Measurements from ENCODE around the gene ANAPC7.
"Not testable (repeated sequence)": the region's sequence is repeated elsewhere in the genome, so short reads cannot be mapped to it uniquely, and the experiment has no call there.

The ANAPC7 gene

DNA sequence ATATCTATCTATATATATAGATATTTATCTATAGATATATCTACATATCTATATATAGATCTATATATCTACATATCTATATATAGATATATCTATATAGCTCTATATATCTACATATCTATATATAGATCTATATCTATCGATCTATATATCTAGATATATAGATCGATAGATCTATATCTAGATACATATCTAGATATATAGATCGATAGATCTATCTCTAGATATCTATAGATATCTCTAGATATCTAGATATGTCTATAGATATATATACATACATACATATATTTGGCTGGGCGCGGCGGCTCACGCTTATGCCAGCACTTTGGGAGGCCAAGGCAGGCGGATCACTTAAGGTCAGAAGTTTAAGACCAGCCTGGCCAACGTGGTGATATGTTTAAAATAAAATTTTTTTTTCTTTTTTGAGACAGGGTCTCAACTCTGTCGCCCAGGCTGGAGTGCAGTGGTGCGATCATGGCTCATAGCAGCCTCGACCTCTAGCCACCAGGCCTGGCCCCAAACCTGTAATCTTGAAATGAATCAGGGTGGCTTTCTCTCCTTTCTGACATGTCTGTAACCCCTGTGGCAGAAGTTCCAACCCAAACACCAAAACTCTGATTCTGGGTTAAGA lies 28.6 kb upstream of the ANAPC7 start:
- ChIA-PET POLR2A (interaction anchor here (0.9 to 1.5 kb wide), 3 partner anchors 10 to 36 kb away, joined by 5 to 10 read pairs (median 6); partner anchors contain the start of genes ARPC3, FAM216A and GPN3), CTCF (interaction anchor here (0.6 to 2.9 kb wide), 51 partner anchors 8 to 450 kb away, joined by 3 to 65 read pairs (median 5); partner anchors contain the start of genes ANAPC7, ARPC3, FAM216A and GPN3)
- TF ChIP-seq, protein P1, sequence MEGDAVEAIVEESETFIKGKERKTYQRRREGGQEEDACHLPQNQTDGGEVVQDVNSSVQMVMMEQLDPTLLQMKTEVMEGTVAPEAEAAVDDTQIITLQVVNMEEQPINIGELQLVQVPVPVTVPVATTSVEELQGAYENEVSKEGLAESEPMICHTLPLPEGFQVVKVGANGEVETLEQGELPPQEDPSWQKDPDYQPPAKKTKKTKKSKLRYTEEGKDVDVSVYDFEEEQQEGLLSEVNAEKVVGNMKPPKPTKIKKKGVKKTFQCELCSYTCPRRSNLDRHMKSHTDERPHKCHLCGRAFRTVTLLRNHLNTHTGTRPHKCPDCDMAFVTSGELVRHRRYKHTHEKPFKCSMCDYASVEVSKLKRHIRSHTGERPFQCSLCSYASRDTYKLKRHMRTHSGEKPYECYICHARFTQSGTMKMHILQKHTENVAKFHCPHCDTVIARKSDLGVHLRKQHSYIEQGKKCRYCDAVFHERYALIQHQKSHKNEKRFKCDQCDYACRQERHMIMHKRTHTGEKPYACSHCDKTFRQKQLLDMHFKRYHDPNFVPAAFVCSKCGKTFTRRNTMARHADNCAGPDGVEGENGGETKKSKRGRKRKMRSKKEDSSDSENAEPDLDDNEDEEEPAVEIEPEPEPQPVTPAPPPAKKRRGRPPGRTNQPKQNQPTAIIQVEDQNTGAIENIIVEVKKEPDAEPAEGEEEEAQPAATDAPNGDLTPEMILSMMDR (IDR thresholded peaks at IDR 0.05; ENCODE audit: insufficient read depth, low read length, missing control alignments) = no peak
- DNase-seq (ENCODE audit: low read depth, low spot score) = no peak
- H3K4me3 ChIP-seq (ENCODE audit: low read depth, low read length) = no peak overlapping the region

DNA sequence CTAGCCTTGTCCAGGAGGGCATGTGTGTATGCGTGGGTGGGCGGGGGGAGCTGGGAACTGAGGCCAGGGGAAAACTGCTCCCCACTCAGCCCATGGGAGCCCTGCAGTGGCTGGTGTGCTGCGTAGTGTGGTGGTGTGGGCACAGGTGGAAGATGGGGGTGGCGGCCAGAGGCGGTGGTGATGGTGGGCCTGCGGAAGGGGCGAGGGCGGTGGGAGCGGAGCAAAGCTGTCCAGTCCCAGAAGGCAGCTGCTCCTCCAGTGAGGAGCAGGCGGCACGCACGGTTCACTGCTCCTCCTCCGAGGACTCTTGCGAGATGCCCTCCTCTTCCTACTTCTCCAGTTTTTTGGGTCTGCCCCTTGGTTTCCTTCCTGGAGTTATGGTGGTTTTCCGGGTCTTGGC lies 26.2 kb upstream of the ANAPC7 start:
- CTCF ChIA-PET = interaction anchor here (2.8 to 2.9 kb wide), 2 partner anchors 326 to 330 kb away, joined by 50 to 65 read pairs; no protein-coding TSS in a partner anchor
- DNase-seq (ENCODE audit: low read depth, low spot score); POLR2A ChIA-PET; H3K4me3 ChIP-seq (ENCODE audit: low read depth, low read length): not testable (repeated sequence)

DNA sequence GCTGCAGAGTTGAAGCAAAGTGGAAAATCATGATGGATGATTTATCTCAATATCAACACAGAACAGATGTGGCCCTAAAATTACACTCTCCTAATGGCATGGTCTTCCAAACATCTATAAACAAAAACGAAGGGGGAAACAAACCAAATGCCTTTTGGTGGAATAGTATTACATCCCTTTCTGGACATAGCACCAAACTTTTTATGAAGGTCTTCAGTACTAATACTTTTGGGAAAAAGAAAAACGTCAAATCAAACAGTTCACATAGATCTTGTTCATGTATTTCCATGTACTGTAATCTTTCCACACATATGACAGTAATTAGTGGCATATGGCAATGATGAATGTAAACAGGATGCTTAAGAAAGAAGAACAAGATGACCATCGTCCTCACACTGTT lies 22.9 kb upstream of the ANAPC7 start:
- no peak overlapping the region for H3K4me3 ChIP-seq (ENCODE audit: low read depth, low read length)
- ChIA-PET POLR2A (interaction anchor here (0.5 kb wide), 1 partner anchor 30 kb away, joined by 3 read pairs; no protein-coding TSS in a partner anchor), CTCF (interaction anchor here (2.2 kb wide), 1 partner anchor 326 kb away, joined by 7 read pairs; no protein-coding TSS in a partner anchor)
- TF ChIP-seq, protein P1 (IDR thresholded peaks at IDR 0.05; ENCODE audit: insufficient read depth, low read length, missing control alignments) = no peak
- no peak for DNase-seq (ENCODE audit: low read depth, low spot score)

DNA sequence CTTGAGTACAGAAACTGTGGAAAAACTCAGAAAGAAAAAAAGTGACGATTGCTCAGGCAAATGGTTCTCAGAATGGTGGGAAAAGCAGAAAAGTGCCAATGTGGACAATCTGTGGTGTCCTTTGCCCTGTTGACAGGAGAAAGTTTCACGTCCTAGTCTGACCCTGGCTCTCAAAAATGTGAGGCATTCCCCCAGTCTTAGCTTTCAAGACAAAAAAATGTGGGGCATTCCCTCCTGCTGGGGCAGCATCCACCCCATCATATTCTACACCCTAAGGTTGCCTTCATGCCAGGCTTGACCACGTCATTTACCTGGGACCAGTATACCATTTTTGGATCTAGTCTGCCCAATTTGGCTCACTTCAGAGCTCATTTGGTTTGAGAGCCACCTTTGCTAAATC lies 20.7 kb upstream of the ANAPC7 start:
- H3K4me3 ChIP-seq (ENCODE audit: low read depth, low read length) = no peak overlapping the region
- ChIA-PET CTCF (interaction anchor here (1.9 kb wide), 1 partner anchor 321 kb away, joined by 7 read pairs; no protein-coding TSS in a partner anchor), POLR2A (no interaction called here)
- no peak for DNase-seq (ENCODE audit: low read depth, low spot score)
- TF ChIP-seq, protein P1 (IDR thresholded peaks at IDR 0.05; ENCODE audit: insufficient read depth, low read length, missing control alignments) = no peak

DNA sequence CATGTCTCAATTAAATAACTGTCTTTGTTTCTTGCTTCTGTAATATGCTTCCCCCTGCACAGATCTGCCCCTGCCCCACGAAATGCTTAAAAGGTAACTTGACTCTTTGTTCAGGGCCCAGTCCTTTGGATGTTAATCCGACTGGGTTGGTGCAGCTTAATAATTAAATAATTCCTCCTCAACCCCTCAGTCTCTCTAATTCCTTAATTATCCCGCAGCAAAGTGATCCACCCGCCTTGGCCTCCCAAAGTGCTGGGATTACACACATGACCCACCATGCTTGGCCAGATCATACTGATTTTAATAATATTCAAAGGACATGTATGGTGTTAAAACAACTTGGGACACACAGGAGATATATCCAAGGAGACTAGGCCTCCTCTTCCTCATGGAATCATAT lies 18.2 kb upstream of the ANAPC7 start:
- TF ChIP-seq, protein P1 (IDR thresholded peaks at IDR 0.05; ENCODE audit: insufficient read depth, low read length, missing control alignments) = no peak
- POLR2A ChIA-PET = interaction anchor here (0.6 kb wide), 1 partner anchor 141 kb away, joined by 3 read pairs; the partner anchor contains the start of gene ATP2A2
- CTCF ChIA-PET = interaction anchor here (0.9 to 3.4 kb wide), 3 partner anchors 10 to 320 kb away, joined by 3 to 25 read pairs (median 8); no protein-coding TSS in a partner anchor
- H3K4me3 ChIP-seq (ENCODE audit: low read depth, low read length) = no peak overlapping the region
- no peak for DNase-seq (ENCODE audit: low read depth, low spot score)

DNA sequence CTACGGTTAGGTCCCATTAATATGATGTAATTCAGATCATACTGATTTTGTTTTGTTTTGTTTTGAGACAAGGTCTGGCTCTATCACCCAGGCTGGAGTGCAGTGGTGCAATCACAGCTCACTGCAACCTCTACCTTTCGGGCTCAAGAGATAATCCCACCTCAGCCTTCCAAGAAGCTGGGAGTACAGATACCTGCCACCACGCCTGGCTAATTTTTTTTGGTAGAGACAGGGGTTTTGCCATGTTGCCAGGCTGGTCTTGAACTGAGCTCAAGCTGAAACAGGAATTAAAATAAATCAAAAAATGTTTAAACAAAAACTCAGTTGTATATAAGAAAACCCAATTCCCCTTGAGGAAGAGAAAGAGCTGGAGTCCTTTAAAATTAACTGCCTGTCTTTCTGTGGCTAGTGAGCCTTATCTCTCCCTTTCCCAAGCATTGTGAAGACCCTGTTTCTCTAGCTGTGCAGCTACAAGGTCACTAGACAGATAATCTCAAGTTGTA lies 17.7 kb upstream of the ANAPC7 start:
- ChIA-PET CTCF (interaction anchor here (0.7 to 3.4 kb wide), 5 partner anchors 10 to 321 kb away, joined by 3 to 25 read pairs (median 4); partner anchors contain the start of gene ARPC3), POLR2A (interaction anchor here (0.6 kb wide), 1 partner anchor 140 kb away, joined by 3 read pairs; the partner anchor contains the start of gene ATP2A2)
- TF ChIP-seq, protein P1 (IDR thresholded peaks at IDR 0.05; ENCODE audit: insufficient read depth, low read length, missing control alignments) = no peak
- H3K4me3 ChIP-seq (ENCODE audit: low read depth, low read length) = no peak overlapping the region
- DNase-seq (ENCODE audit: low read depth, low spot score) = no peak

DNA sequence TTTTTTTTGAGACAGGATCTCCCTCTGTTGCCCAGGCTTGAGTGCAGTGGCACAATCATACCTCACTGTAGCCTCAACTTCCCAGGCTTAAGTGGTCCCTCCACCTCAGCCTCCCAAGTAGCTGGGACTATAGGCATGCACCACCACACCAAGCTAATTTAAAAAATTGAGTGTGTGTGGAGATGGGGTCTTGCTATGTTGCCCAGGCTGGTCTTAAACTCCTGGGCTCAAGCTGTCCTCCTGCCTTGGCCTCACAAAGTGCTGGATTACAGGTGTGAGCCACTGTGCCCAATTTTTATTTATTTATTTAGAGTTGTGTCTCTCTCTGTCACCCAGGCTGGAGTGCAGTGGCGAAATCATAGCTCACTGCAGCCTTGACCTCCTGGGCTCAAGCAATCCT lies 17.1 kb upstream of the ANAPC7 start:
- DNase-seq (ENCODE audit: low read depth, low spot score); POLR2A ChIA-PET; H3K4me3 ChIP-seq (ENCODE audit: low read depth, low read length): not testable (repeated sequence)
- CTCF ChIA-PET = interaction anchor here (0.7 to 3.4 kb wide), 5 partner anchors 11 to 321 kb away, joined by 3 to 25 read pairs (median 4); partner anchors contain the start of gene ARPC3

DNA sequence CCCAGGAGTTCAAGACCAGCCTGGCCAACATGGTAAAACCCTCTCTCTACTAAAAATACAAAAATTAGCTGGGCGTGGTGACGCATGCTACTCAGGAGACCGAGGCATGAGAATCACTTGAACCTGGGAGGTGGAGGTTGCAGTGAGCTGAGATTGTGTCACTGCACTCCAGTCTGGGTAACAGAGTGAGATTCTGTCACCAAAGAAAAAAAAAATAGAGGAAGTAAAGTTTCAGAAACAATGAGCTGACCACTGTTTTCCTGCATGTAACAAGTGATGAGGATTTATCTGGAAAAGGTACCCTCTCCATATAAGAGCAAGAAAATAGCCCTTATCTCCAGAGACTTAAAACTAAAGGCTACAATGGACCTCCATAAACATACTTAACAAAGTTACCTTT lies 13.6 kb upstream of the ANAPC7 start:
- not testable (repeated sequence) for DNase-seq (ENCODE audit: low read depth, low spot score); H3K4me3 ChIP-seq (ENCODE audit: low read depth, low read length)
- ChIA-PET POLR2A (interaction anchor here (0.6 kb wide), 1 partner anchor 362 kb away, joined by 3 read pairs; no protein-coding TSS in a partner anchor), CTCF (interaction anchor here (0.6 to 1.9 kb wide), 3 partner anchors 14 to 17 kb away, joined by 3 to 12 read pairs (median 5); no protein-coding TSS in a partner anchor)

DNA sequence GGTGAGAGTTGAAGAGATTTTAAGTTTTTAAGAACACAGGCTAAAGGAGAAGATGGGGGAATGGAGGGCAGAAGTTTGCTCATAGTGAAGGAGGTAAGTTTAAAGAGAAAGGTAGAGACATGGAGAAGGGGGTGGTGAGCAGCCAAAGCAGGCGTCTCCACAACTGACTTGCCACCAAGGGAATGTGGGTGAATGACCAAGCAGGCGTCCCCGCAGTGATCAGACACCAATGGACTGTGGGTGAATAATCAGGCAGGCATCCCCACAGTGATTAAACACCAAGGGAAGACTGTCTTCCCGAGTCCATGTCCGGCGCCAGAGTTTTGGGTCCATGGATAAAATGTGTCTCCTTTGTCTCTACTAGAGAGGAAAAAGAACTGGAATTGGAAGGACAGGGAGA lies 6.6 kb upstream of the ANAPC7 start:
- CTCF ChIA-PET; DNase-seq (ENCODE audit: low read depth, low spot score); H3K4me3 ChIP-seq (ENCODE audit: low read depth, low read length); POLR2A ChIA-PET: not testable (repeated sequence)

DNA sequence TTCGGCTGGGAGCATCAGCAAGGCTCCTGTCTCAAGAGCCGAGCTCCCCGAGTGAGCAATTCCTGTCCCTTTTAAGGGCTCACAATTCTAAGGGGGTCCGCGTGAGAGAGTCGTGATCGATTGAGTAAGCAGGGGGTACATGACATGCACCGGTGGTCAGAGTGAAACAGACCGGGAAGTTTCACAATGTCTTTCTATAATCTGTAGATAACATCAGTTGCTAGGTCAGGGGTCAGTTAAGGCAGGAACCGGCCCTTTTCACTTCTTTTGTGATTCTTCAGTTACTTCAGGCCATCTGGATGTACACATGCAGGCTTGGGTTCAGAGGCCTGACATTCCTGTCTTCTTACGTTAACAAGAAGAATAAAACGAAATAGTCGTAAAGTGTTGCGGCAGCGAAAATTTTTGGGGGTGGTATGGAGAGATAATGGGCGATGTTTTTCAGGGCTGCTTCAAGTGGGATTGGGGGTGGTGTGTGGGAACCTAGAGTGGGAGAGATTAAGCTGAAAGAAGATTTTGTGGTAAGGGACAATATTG lies 1.7 kb upstream of the ANAPC7 start:
- POLR2A ChIA-PET = not testable (repeated sequence)

More for the DNA sequence above, 1.7 kb upstream of the ANAPC7 start:
- not testable (repeated sequence) for H3K4me3 ChIP-seq (ENCODE audit: low read depth, low read length); DNase-seq (ENCODE audit: low read depth, low spot score)
- CTCF ChIA-PET = interaction anchor here (2.6 kb wide), 1 partner anchor 26 kb away, joined by 12 read pairs; no protein-coding TSS in a partner anchor

Data from AG04449 (cell line).